Hepatocyte (in vitro differentiated cells): Measurements from ENCODE around the gene BMX. TPM values are rescaled to one million over a fixed set of nuclear protein-coding genes. Genes with fewer than 3 reads are reported as not detected.

ENCODE experiments used
- DNase-seq: peaks from one replicate; pipeline ENCODE4 v3.0.0-alpha.2; 2016; ENCODE audit warnings: low spot score
- H2AFZ ChIP-seq: fragments of 200-600 bp; sonication (generic); 2 replicates; pipeline ENCODE4 v1.6.0; 2016; ENCODE audit warnings: antibody characterized with exemption, mild to moderate bottlenecking
- H3K27ac ChIP-seq: fragments of 200-600 bp; sonication (generic); 2 replicates; pipeline ENCODE4 v1.5.1; 2016; ENCODE audit warnings: mild to moderate bottlenecking
- H3K27me3 ChIP-seq: fragments of 200-600 bp; sonication (generic); 2 replicates; pipeline ENCODE4 v1.6.1; 2016
- H3K36me3 ChIP-seq: fragments of 200-600 bp; sonication (generic); replicated peaks from 2 replicates; pipeline ENCODE4 v1.5.1; 2016; ENCODE audit warnings: low read depth; ENCODE audit not compliant: insufficient read depth
- H3K4me1 ChIP-seq: fragments of 200-600 bp; sonication (generic); 2 replicates; pipeline ENCODE4 v1.5.1; 2016; ENCODE audit warnings: mild to moderate bottlenecking, moderate library complexity; ENCODE audit not compliant: insufficient read depth
- H3K4me2 ChIP-seq: fragments of 200-600 bp; sonication (generic); 2 replicates; pipeline ENCODE4 v1.6.0; 2016
- H3K4me3 ChIP-seq: fragments of 200-600 bp; sonication (generic); 2 replicates; pipeline ENCODE4 v1.5.1; 2016; ENCODE audit warnings: mild to moderate bottlenecking
- H3K79me2 ChIP-seq: fragments of 200-600 bp; sonication (generic); 2 replicates; pipeline ENCODE4 v1.6.0; 2017; ENCODE audit warnings: mild to moderate bottlenecking
- H3K9me2 ChIP-seq: fragments of 200-600 bp; sonication (generic); replicated peaks from 2 replicates; pipeline ENCODE4 v1.6.0; 2017; ENCODE audit warnings: mild to moderate bottlenecking; ENCODE audit not compliant: insufficient read depth
- H3K9me3 ChIP-seq: fragments of 200-600 bp; sonication (generic); 2 replicates; pipeline ENCODE4 v1.5.1; 2016; ENCODE audit warnings: low read depth, mild to moderate bottlenecking
- H4K20me1 ChIP-seq: fragments of 200-600 bp; sonication (generic); 2 replicates; pipeline ENCODE4 v1.6.0; 2016; ENCODE audit warnings: mild to moderate bottlenecking; ENCODE audit not compliant: insufficient read depth, poor library complexity, severe bottlenecking
- CTCF ChIP-seq: fragments of 200-600 bp; sonication (generic); IDR thresholded peaks from 2 replicates; pipeline ENCODE4 v1.5.1; 2016; ENCODE audit warnings: antibody characterized with exemption, mild to moderate bottlenecking; ENCODE audit not compliant: poor library complexity
- EZH2 ChIP-seq: fragments of 200-600 bp; sonication (generic); IDR thresholded peaks from 2 replicates; pipeline ENCODE4 v1.6.1; 2016; ENCODE audit warnings: antibody characterized with exemption, mild to moderate bottlenecking, borderline replicate concordance
- EZH2phosphoT487 ChIP-seq: fragments of 200-600 bp; sonication (generic); IDR thresholded peaks from one replicate; pipeline ENCODE4 v1.6.1; 2018; ENCODE audit warnings: antibody characterized with exemption, mild to moderate bottlenecking, low read depth, moderate library complexity; ENCODE audit not compliant: unreplicated experiment, severe bottlenecking
- WGBS: methylation state at CpG from one replicate; pipeline ENCODE4 v1.1.6; 2016; ENCODE audit warnings: low lambda C conversion rate; ENCODE audit errors: missing lambda C conversion rate; 5-methylcytosine and 5-hydroxymethylcytosine counted together
- polyA plus RNA-seq: library from polyadenylated mRNA; unstranded; fragments of >200 nt; fragmentation: Nextera tagmentation; extraction: Ambion mirVana; gene quantifications from 2 replicates; pipeline ENCODE4 v1.2.1, GENCODE V29; 2016
- total RNA-seq: library from RNA; depleted of rRNA; stranded (reverse); fragments of >200 nt; gene quantifications from 2 replicates; pipeline ENCODE4 v1.2.3, GENCODE V29; 2014

The BMX gene
- total and polyA plus RNA-seq, 2 experiments from 2014 or later = 0.07 TPM; not detected in 1

- H3K9me3 ChIP-seq = no peaks in the 10 kb centered on the region
- no peaks in the 10 kb centered on the region for H4K20me1 ChIP-seq
- no peaks in the 10 kb centered on the region for H3K9me2 ChIP-seq
- no peak overlapping the region for H3K4me2 ChIP-seq
- no peaks in the 10 kb centered on the region for H3K36me3 ChIP-seq
- no peak for DNase-seq
- no peak for TF ChIP-seq EZH2phosphoT487
- TF ChIP-seq EZH2 = no peak
- no peak for TF ChIP-seq CTCF
- H3K4me1 ChIP-seq = peaks cover 8% of the 10 kb centered on the region
- no peaks in the 10 kb centered on the region for H3K79me2 ChIP-seq
- H3K4me3 ChIP-seq = no peak overlapping the region
- 36% methylated on average over 1 of the region's 1 CpG for WGBS
- no peak overlapping the region for H2AFZ ChIP-seq
- no peaks in the 10 kb centered on the region for H3K27me3 ChIP-seq
- no peak overlapping the region for H3K27ac ChIP-seq
Observed at GRCh38 chrX:15566244-15566643, 65.6 kb downstream of the BMX start.

- no peaks in the 10 kb centered on the region for H3K9me2 ChIP-seq
Observed at GRCh38 chrX:15567267-15567666, 66.7 kb downstream of the BMX start.

GRCh38 chrX:15567886-15568616 lies 67.4 kb downstream of the BMX start:
- no peak overlapping the region for H3K4me3 ChIP-seq
- no peak overlapping the region for H3K4me2 ChIP-seq
- no peaks in the 10 kb centered on the region for H3K27me3 ChIP-seq
- H3K9me3 ChIP-seq = no peaks in the 10 kb centered on the region
- peaks cover 8% of the 10 kb centered on the region for H3K4me1 ChIP-seq
- no peaks in the 10 kb centered on the region for H3K9me2 ChIP-seq
- no peaks in the 10 kb centered on the region for H4K20me1 ChIP-seq
- 39% methylated on average over 7 of the region's 7 CpGs for WGBS
- TF ChIP-seq EZH2 (no peak), CTCF (peak; percentile 73), EZH2phosphoT487 (no peak)
- H2AFZ ChIP-seq = no peak overlapping the region
- peak; percentile 27 for DNase-seq
- H3K27ac ChIP-seq = no peak overlapping the region
- H3K79me2 ChIP-seq = no peaks in the 10 kb centered on the region
- no peaks in the 10 kb centered on the region for H3K36me3 ChIP-seq

More at GRCh38 chrX:15567267-15567666, 66.7 kb downstream of the BMX start:
- no peaks in the 10 kb centered on the region for H3K27me3 ChIP-seq
- no peaks in the 10 kb centered on the region for H3K36me3 ChIP-seq
- TF ChIP-seq CTCF (no peak), EZH2phosphoT487 (no peak), EZH2 (no peak)
- H3K4me3 ChIP-seq = no peak overlapping the region
- no peak overlapping the region for H3K4me2 ChIP-seq
- H3K4me1 ChIP-seq = peaks cover 8% of the 10 kb centered on the region
- no peak for DNase-seq
- no peaks in the 10 kb centered on the region for H3K9me3 ChIP-seq
- no peaks in the 10 kb centered on the region for H3K79me2 ChIP-seq
- 85% methylated on average over 1 of the region's 1 CpG for WGBS
- H2AFZ ChIP-seq = no peak overlapping the region
- H3K27ac ChIP-seq = no peak overlapping the region
- no peaks in the 10 kb centered on the region for H4K20me1 ChIP-seq
